ENCODE measurements around the gene FZD10. TPM values are rescaled to one million over a fixed set of nuclear protein-coding genes. Genes with fewer than 3 reads are reported as not detected.

FZD10 gene
- total and polyA plus RNA-seq, 3 donors from 2014 or later: 0.62 to 0.90 (median 0.79) TPM

DNA sequence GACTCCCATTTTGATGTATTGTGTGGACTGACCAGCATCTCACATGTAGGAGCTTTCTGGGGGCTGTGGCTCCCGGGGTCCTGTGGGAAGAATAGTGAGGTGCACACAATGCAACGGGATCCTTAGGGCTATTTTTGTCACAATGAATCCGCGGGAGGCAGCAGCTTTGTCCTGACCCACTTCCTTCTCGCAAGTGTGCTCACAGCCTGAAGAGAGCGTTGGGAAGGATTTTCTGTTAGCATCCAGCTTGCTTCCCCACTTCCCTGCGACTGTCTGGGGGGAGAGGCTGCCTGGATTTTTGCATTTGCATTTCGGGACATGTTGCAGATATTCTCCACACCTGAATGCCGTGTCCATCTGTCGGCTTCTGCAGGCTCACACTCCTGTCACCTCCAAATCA, 31.9 kb downstream of the FZD10 start:
- 71 to 72% methylated on average over 9 to 10 of the region's 10 CpGs for WGBS, 2 donors
- DNase-seq: no peak
- intact Hi-C loops (cut with DNase I; ENCODE audit: low total_unique reads): no loop called here

DNA sequence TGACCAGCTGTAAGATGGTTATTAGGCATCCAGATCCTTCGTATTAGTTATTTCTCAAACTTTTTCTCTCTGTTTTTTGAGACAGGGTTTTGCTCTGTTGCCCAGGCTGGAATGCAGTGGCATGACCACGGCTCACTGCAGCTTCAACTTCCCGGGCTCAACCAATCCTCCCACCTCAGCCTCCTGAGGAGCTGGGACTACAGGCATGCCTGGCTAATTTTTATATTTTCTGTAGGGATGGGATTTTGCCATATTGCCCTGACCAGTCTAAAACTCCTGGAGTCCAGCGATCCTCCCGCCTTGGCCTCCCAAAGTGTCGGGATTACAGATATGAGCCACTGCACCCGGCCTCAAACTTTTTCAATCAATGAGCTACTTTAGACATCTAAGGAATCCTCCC, 33.1 kb downstream of the FZD10 start:
- Histone ChIP-seq H3K4me3 (no peak overlapping the region), H3K4me1 (no peaks in the 10 kb centered on the region), H3K36me3 (ENCODE audit: low read depth, missing control alignments) (no peaks in the 10 kb centered on the region), H3K9me3 (no peaks in the 10 kb centered on the region), H3K27ac (no peak overlapping the region), H3K27me3 (no peaks in the 10 kb centered on the region)
- no peak for DNase-seq
- TF ChIP-seq, protein P1, sequence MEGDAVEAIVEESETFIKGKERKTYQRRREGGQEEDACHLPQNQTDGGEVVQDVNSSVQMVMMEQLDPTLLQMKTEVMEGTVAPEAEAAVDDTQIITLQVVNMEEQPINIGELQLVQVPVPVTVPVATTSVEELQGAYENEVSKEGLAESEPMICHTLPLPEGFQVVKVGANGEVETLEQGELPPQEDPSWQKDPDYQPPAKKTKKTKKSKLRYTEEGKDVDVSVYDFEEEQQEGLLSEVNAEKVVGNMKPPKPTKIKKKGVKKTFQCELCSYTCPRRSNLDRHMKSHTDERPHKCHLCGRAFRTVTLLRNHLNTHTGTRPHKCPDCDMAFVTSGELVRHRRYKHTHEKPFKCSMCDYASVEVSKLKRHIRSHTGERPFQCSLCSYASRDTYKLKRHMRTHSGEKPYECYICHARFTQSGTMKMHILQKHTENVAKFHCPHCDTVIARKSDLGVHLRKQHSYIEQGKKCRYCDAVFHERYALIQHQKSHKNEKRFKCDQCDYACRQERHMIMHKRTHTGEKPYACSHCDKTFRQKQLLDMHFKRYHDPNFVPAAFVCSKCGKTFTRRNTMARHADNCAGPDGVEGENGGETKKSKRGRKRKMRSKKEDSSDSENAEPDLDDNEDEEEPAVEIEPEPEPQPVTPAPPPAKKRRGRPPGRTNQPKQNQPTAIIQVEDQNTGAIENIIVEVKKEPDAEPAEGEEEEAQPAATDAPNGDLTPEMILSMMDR (IDR thresholded peaks at IDR 0.05): no peak
- no peak for TF ChIP-seq POLR2A (IDR thresholded peaks at IDR 0.05)
- 88% methylated on average over 7 of the region's 7 CpGs for WGBS, 2 donors
- intact Hi-C loops (cut with DNase I; ENCODE audit: low total_unique reads): no loop called here

More for the DNA sequence above, 31.9 kb downstream of the FZD10 start:
- H3K36me3 ChIP-seq (ENCODE audit: low read depth, missing control alignments): no peaks in the 10 kb centered on the region
- no peaks in the 10 kb centered on the region for H3K27me3 ChIP-seq
- TF ChIP-seq POLR2A (IDR thresholded peaks at IDR 0.05): no peak
- TF ChIP-seq, protein P1 (IDR thresholded peaks at IDR 0.05): no peak
- no peaks in the 10 kb centered on the region for H3K9me3 ChIP-seq
- H3K27ac ChIP-seq: no peak overlapping the region
- no peaks in the 10 kb centered on the region for H3K4me1 ChIP-seq
- no peak overlapping the region for H3K4me3 ChIP-seq

DNA sequence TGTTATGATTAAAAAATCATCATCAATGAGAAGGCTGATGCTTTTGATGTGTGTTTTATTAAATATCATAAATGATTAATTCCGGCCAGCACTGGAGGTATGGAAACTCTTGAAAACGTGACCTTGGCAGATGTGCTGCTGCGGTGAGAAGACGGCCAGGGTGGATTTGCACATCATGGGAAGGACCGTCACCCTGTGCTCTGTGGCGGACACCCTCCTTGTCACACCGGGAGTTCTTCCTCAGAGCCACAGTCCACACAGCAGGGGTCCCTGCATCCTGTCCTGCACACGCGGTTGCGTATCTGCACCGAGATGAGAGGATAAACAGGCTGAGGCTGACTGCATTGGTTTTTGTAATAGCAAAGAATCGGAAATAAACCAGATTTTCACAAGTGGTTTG, 33.5 kb downstream of the FZD10 start:
- Histone ChIP-seq H3K9me3 (no peaks in the 10 kb centered on the region), H3K4me1 (no peaks in the 10 kb centered on the region), H3K27me3 (no peaks in the 10 kb centered on the region), H3K27ac (no peak overlapping the region), H3K4me3 (no peak overlapping the region), H3K36me3 (ENCODE audit: low read depth, missing control alignments) (no peaks in the 10 kb centered on the region)
- WGBS, 2 donors: 69 to 87% methylated on average over 12 of the region's 12 CpGs
- intact Hi-C loops (cut with DNase I; ENCODE audit: low total_unique reads): no loop called here
- DNase-seq: no peak
- TF ChIP-seq, protein P1 (IDR thresholded peaks at IDR 0.05): no peak
- TF ChIP-seq POLR2A (IDR thresholded peaks at IDR 0.05): no peak

DNA sequence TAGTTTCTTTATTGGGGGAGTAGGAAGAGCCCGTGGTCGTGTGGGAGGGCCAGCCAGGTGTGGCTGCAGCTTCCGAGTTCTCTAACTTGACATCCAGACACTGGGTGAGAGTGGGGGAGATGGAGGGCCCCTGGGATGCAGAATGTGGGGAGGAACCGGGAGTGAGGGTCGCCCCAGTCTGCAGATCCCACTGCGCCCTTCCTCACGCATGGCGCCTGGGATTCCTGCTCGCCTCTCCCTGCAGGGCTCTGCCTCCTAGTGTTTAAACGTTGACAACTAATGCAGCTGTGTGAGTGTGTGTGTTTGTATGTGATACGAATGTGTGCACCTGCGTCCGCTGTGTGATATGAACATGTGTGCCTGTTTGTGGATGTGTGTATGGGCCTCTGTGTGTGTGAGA, 34.6 kb downstream of the FZD10 start:
- Histone ChIP-seq H3K4me3 (no peak overlapping the region), H3K9me3 (no peaks in the 10 kb centered on the region), H3K27ac (no peak overlapping the region), H3K36me3 (ENCODE audit: low read depth, missing control alignments) (no peaks in the 10 kb centered on the region), H3K27me3 (no peaks in the 10 kb centered on the region), H3K4me1 (no peaks in the 10 kb centered on the region)
- 42 to 44% methylated on average over 10 to 13 of the region's 13 CpGs for WGBS, 2 donors
- no peak for DNase-seq
- TF ChIP-seq, protein P1 (IDR thresholded peaks at IDR 0.05): no peak
- no peak for TF ChIP-seq POLR2A (IDR thresholded peaks at IDR 0.05)
- intact Hi-C loops (cut with DNase I; ENCODE audit: low total_unique reads): no loop called here

DNA sequence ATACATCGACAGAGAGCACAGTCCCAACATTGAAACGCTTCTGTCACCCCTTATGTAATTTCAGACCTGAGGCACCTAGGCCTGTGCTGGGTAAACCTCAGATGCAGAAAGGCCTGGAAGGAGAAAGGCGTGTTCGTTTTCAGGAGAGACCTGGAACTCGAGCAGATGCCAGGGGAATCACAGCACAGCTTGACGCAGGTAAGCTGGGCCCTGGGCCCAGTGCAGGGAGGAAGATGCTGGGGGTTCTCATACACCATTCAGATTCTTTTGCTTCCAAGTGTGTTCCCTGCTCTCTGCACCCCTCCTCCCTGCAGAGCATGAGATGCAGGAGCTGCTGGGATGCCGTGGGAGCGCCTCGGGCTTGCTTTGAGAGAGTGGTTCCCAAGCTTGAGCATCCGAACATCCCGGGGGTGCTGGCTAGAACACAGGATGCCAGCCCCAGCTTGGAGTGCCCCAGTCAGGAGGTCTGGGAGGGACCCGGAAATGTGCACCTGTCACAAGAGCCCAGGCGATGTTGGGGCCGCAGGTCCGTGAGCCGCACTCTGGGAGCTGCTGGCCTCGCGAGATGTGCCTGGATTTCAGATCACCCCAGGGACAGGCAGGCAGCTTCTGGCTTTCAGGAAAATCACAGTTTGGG, 35.9 kb downstream of the FZD10 start:
- Histone ChIP-seq H3K36me3 (ENCODE audit: low read depth, missing control alignments) (no peaks in the 10 kb centered on the region), H3K4me3 (no peak overlapping the region), H3K27ac (no peak overlapping the region), H3K9me3 (no peaks in the 10 kb centered on the region), H3K4me1 (no peaks in the 10 kb centered on the region), H3K27me3 (no peaks in the 10 kb centered on the region)
- WGBS, 2 donors: 87 to 91% methylated on average over 18 of the region's 18 CpGs
- intact Hi-C loops (cut with DNase I; ENCODE audit: low total_unique reads): no loop called here
- TF ChIP-seq, protein P1 (IDR thresholded peaks at IDR 0.05): no peak
- no peak for TF ChIP-seq POLR2A (IDR thresholded peaks at IDR 0.05)
- no peak for DNase-seq

Measured in testis (tissue), 3 donors.